A549 (cell line): ENCODE measurements around the gene NUDT1.

ENCODE experiments used
- CBX8 ChIP-seq: fragments of 200-600 bp; sonication (generic); IDR thresholded peaks from 2 replicates; pipeline ENCODE4 v1.6.1; 2016
- CEBPB ChIP-seq, 2 experiments: fragments of >200 bp in 1 of 2; sonication (Bioruptor Twin) in 1 of 2; formaldehyde crosslinking in 1 of 2; IDR thresholded peaks; 2 replicates each; pipeline ENCODE4 v1.6.1; 2012 to 2016
- ELK1 ChIP-seq: fragments of 150-350 bp; IDR thresholded peaks from 2 replicates; pipeline ENCODE4 v1.6.1; 2014; ENCODE audit warnings: low read depth, mild to moderate bottlenecking, low read length
- NPAS2 ChIP-seq: fragments of 250-450 bp; sonication (Bioruptor Pico); IDR thresholded peaks from 2 replicates; pipeline ENCODE4 v1.8.0; 2022; ENCODE audit warnings: mild to moderate bottlenecking, moderate library complexity, borderline replicate concordance
- POLR2A ChIP-seq: IDR thresholded peaks from 2 replicates; pipeline ENCODE4 v1.6.1; 2012; ENCODE audit warnings: mild to moderate bottlenecking, low read length
- TF ChIP-seq, protein P1 (sequence below): fragments of >200 bp; sonication (Bioruptor Twin); formaldehyde crosslinking; IDR thresholded peaks from 3 replicates; pipeline ENCODE4 v1.5.1; 2016

- TF ChIP-seq CEBPB (IDR thresholded peaks at IDR 0.05) (no peak), NPAS2 (CRISPR knock-in tag) (no peak), POLR2A (no peak), ELK1 (no peak), CBX8 (no peak)
- TF ChIP-seq, protein P1, sequence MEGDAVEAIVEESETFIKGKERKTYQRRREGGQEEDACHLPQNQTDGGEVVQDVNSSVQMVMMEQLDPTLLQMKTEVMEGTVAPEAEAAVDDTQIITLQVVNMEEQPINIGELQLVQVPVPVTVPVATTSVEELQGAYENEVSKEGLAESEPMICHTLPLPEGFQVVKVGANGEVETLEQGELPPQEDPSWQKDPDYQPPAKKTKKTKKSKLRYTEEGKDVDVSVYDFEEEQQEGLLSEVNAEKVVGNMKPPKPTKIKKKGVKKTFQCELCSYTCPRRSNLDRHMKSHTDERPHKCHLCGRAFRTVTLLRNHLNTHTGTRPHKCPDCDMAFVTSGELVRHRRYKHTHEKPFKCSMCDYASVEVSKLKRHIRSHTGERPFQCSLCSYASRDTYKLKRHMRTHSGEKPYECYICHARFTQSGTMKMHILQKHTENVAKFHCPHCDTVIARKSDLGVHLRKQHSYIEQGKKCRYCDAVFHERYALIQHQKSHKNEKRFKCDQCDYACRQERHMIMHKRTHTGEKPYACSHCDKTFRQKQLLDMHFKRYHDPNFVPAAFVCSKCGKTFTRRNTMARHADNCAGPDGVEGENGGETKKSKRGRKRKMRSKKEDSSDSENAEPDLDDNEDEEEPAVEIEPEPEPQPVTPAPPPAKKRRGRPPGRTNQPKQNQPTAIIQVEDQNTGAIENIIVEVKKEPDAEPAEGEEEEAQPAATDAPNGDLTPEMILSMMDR: no peak
These were observed 54.8 kb downstream of the NUDT1 start for GRCh38 chr7:2296832-2297231.
